NCI-H1105 treated with DMSO at 0.1 percent for 48 hours (cell line): Measurements from ENCODE around the gene SFXN3.

Source experiments
- DNase-seq: peaks from one replicate; lab custom pipeline; 2025; lab: John Stamatoyannopoulos, UW

SFXN3 gene

DNA sequence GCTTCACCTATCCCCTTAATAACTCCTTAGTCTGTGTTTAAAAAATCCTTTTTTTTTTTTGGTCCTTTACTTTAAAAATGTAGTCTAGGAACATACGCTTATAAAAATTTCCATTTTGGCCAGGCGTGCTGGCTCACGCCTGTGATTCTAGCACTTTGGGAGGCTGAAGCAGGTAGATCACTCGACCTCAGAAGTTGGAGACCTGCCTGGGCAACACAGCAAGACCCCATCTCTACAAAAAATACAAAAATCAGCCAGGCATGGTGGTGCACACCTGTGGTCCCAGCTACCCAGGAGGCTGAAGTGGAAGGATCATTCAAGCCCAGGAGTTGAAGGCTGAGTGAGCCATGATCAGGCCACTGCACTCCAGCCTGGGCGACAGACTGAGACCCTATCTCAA lies 45.6 kb downstream of the SFXN3 start:
- no peak for DNase-seq

DNA sequence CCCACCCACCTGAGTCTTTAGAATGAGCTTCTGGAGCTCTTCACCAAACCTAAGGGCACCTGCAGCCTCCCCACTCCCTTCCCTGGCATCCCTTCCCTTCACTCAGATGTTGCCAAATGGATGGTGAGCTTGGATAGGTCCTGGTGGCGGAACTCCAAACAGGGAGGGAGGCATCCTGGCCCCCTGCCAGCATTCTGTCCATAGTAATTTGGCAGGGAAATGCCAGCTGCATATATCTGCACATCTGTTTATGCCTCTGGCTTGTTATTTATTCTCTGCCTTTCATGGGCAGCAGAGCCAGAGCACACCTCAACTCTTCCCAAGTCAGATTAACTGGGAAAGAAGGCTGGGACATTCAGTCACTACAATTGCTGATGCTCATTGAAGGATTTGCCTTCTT lies 48.8 kb downstream of the SFXN3 start:
- DNase-seq, result peak; percentile 54

DNA sequence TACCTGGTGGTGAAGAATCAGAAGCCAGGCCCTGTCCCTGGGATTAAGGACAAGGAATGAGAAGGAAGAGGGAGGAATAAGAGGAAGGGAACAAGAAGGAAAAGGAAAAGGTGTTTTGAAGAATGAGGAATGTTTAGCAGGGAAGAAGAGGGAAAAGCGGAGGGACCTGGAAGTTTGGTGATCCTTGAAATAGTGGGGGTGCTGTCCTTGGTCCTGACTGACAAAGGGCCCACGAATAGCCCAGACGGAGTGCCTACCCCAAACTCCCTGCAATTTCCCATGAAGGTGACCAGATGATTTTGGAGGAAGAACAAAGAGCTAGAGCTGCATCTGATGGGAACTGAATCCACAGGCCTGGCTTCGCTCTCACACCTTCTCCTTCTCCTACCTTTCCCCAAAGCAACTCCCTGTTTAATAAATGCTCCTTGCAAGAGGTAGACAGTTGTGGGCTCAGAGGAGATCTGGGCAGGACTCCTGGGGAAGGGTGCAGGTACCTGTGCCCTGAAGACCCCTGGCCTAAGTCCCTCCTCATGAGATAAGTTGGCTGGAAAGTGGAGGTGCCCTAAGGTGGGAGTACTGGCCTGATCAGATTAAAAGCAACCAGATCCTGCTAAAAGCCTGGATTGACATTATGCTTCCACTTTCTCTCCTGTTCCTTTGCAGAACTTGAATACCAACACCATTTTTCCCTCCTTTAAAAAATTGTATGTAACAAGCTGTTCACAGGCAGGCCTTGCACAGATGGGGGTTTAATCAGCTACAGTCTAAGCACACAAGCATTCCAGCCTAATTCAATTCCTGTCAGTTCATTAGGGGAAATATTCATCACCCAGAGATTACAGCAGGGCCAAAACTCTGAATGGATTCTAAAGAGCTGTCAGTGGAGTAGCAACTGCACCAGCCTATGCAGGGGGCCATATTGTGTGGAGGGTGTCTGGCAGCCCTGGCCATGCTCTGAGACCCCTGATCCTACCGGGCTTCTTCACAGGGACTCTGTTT lies 50.2 kb downstream of the SFXN3 start:
- no peak for DNase-seq

DNA sequence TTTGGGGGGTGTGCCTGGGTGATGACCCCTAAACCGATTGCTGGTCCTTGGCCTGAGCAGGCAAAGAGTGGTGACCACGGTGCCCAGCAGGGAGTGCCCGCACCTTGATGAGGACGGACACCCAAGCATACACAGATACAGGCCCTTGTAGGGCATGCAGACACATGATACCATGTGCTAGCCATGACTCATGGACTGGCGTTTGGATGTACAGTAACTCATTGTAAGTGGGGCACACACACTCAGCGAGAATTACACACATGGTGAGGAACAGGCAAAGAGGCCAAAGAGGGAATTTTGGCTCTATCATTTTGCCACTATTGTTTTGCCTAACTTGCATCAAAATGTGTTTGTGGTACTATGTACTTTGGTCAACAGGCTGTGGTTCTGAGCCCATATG lies 54.8 kb downstream of the SFXN3 start:
- no peak for DNase-seq

DNA sequence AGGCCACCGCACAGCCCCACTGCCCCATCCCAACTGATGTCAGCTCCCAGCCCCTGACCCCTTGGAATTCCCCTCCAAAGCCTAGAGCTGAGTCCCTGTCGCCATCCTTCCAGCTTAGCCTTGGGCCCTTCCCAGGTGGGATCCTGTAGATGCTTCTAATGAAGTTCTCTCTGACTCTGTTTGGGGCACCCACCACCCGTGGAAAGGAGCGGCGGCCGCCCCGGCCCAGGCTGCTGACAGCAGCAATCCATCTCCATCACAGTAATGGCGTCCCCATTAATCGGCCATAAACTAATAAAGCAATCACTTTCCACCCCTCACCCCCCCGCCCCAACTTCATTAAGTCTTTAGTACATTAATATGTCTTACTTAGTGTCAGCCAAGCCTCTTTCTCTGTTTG lies 56.3 kb downstream of the SFXN3 start:
- DNase-seq, result no peak

DNA sequence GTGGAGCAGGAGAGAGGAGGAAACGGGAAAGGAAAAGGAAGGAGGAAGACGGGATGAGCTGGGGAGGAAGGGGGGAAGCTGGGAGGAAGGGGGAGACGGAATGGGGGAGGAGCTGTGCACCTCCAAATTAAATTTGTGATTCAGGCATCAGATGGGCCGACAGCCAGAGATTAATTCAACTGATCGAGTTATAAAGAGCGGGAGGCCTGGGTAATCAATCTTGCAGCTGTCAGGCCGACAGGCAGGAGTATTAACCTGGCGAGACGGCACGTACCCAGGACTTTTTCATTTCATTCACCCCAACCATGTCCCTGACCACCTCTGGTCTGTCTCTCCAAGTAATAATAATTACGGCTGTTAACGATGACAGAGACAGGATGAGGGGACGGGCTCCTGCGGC lies 56.9 kb downstream of the SFXN3 start:
- DNase-seq, result no peak

DNA sequence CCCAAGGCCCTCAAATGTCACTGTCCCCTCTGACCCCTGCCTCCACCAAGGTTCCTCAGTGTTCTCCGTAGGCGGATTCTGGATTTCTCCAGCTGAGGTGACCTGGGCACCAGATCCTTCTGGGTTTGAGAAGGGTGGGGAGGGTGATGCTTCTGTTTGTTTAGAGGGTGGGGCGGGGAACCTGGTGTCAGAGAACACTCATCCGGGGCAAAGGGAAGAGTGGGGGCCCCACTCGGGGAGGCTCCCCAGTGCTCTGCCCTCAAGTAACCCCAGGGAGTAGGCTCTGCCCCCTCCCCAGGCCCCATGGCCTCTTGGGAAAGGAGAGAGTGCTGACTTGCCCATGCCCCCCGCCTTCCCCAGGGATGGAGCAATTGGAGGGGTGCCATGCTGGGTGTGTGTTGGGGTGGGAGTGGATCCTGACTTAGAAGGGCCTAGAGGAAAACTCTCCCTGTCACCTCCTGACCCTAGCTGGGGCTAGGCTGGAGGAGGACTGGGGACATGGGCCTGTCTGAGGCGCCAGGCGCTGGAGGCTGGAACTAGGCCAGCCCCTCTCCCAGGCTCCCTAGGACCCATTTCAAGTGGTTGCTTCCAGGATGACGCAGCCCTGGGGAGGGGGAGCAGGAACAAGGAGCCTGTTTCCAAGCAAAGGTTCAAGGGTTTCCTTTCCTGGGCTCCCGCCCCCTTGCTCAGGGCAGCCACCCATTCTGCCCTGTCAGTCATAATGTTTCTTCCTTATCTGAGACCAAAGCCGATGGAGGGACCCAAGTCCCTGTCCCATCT lies 58.7 kb downstream of the SFXN3 start:
- no peak for DNase-seq

DNA sequence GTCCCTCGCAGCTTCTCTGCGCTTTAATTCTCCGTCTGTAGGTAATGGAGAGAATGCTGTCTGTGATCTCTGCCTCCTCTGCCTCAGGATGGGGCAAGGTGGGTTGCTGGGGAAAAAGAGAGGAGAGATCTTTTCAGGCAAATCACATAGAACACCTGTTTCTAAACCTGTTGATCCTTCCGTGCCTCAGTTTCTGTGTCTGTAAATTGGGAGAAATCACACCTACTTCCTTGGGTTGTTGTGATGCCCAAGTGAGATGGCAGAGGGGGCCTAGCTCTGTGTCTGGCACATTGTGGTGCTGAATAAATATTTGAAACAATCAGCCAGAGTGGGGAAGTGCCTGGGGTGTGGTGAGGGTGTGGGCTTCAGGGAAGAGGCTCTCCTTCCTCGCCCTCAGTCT lies 59.6 kb downstream of the SFXN3 start:
- no peak for DNase-seq
